Activated CD4-positive, alpha-beta T cell treated with anti-CD3 and anti-CD28 coated beads for 36 hours (primary cell): Measurements from ENCODE around the gene CCDC124. TPM values are rescaled to one million over a fixed set of nuclear protein-coding genes. Genes with fewer than 3 reads are reported as not detected.

ENCODE experiments used
- ATAC-seq: fragments of 200-7000 bp; cut with Tn5 transposase; one replicate; pipeline ENCODE4 v1.10.0; 2021; ENCODE audit warnings: mild to moderate bottlenecking, moderate library complexity
- CTCF ChIA-PET: fragments of 350-600 bp; sonication (Branson Sonifier 250); formaldehyde crosslinking; loops from one replicate; lab custom pipeline; 2021; ENCODE audit warnings: antibody characterized with exemption; lab: Charles Lee
- POLR2A ChIA-PET: fragments of 350-600 bp; sonication (Branson Sonifier 250); formaldehyde crosslinking; loops from one replicate; lab custom pipeline; 2021; ENCODE audit warnings: antibody characterized with exemption, inconsistent platforms; lab: Charles Lee
- DNase-seq: peaks from one replicate; pipeline ENCODE4 v3.0.0-alpha.2; 2020
- H3K27ac Mint-ChIP-seq: one replicate; pipeline ENCODE4 v1.8.0; 2021; ENCODE audit warnings: mixed read lengths
- H3K27me3 Mint-ChIP-seq: one replicate; pipeline ENCODE4 v1.8.0; 2021; ENCODE audit warnings: mixed read lengths
- H3K36me3 Mint-ChIP-seq: one replicate; pipeline ENCODE4 v1.8.0; 2021; ENCODE audit warnings: low read depth, mixed read lengths
- H3K4me1 Mint-ChIP-seq: one replicate; pipeline ENCODE4 v1.8.0; 2021; ENCODE audit warnings: mixed read lengths
- H3K4me3 Mint-ChIP-seq: one replicate; pipeline ENCODE4 v1.8.0; 2021; ENCODE audit warnings: mild to moderate bottlenecking, moderate library complexity, mixed read lengths
- H3K9me3 Mint-ChIP-seq: one replicate; pipeline ENCODE4 v1.8.0; 2021; ENCODE audit warnings: low read depth, mixed read lengths
- intact Hi-C, 2 experiments: fragments of 100-400 bp; cut with DNase I in 1 of 2; cut with micrococcal nuclease in 1 of 2; formaldehyde crosslinking; loops; one replicate each; pipeline versions ENCODE4 v1.14.2 to v1.15.1; 2022 to 2024; cut with DNase I, micrococcal nuclease
- total RNA-seq, 2 experiments: library from RNA; stranded (reverse); gene quantifications; one replicate each; pipeline ENCODE4 v1.2.3, GENCODE V29; 2021

The CCDC124 gene
- total RNA-seq, 2 experiments from 2014 or later, result 99.3 to 131 TPM

DNA sequence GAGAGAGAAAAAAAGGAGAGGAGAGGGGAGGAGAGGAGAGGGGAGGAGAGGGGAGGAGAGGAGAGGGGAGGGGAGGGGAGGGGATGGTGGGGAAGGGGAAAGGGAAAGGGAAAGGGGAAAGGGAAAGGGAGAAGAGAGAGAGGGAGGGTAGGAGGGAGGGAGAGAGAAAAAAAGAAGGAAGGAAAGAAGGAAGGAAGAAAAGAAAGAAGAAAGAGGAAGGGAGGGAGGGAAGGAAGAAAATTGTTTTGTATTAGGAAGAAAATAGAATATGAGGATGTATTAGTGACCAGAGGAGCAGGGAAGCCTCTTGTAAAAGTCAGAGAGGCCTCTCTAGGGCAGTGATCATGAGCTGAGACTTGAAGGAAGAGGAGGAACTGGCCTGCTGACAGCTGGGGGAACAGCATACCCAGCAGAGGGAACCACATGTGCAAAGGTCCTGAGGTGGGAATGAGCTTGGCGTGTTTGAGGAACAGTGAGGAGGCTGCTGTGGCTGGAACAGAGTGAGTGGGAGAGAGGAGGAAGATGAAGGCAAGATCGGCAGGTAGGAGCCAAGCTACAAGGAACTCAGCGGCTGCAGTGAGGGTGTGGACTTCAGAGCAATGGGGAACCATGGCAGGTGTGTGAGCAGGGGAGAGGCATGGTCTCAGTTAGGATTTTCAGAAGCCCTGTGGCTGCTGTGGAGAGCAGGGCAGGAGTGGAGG is 24.5 kb downstream of the CCDC124 start:
- DNase-seq (no peak), ATAC-seq (no peak)
- Mint-ChIP-seq H3K36me3 (no peaks in the 10 kb centered on the region), H3K27ac (no peak overlapping the region), H3K4me1 (peaks cover 5% of the 10 kb centered on the region), H3K4me3 (no peak overlapping the region), H3K27me3 (peaks cover 28% of the 10 kb centered on the region), H3K9me3 (no peaks in the 10 kb centered on the region)
- POLR2A ChIA-PET, result no interaction called here
- intact Hi-C loops, result no loop called here
- CTCF ChIA-PET, result interaction anchor here (0.6 to 3.9 kb wide), 5 partner anchors 12 to 67 kb away, joined by 3 to 10 read pairs (median 3); no protein-coding TSS in a partner anchor

GRCh38 chr19:17957885-17958284 is 25.1 kb downstream of the CCDC124 start:
- ChIA-PET CTCF (interaction anchor here (0.6 to 2.9 kb wide), 4 partner anchors 20 to 330 kb away, joined by 3 to 10 read pairs (median 3); no protein-coding TSS in a partner anchor), POLR2A (interaction anchor here (0.5 kb wide), 1 partner anchor 131 kb away, joined by 3 read pairs; no protein-coding TSS in a partner anchor)
- peaks cover 2% of the 10 kb centered on the region for H3K4me1 Mint-ChIP-seq
- no peaks in the 10 kb centered on the region for H3K9me3 Mint-ChIP-seq
- H3K36me3 Mint-ChIP-seq, result no peaks in the 10 kb centered on the region
- DNase-seq (no peak), ATAC-seq (no peak)
- no peak overlapping the region for H3K27ac Mint-ChIP-seq
- H3K27me3 Mint-ChIP-seq, result peaks cover 24% of the 10 kb centered on the region
- intact Hi-C loops, result no loop called here
- H3K4me3 Mint-ChIP-seq, result no peak overlapping the region

- no peak overlapping the region for H3K4me3 Mint-ChIP-seq
- H3K9me3 Mint-ChIP-seq, result no peaks in the 10 kb centered on the region
- POLR2A ChIA-PET, result no interaction called here
- CTCF ChIA-PET, result interaction anchor here (0.7 to 1.3 kb wide), 3 partner anchors 9 to 341 kb away, joined by 3 to 4 read pairs (median 3); no protein-coding TSS in a partner anchor
- peaks cover 28% of the 10 kb centered on the region for H3K27me3 Mint-ChIP-seq
- H3K4me1 Mint-ChIP-seq, result peaks cover 3% of the 10 kb centered on the region
- intact Hi-C loops, result no loop called here
- DNase-seq (no peak), ATAC-seq (no peak)
- H3K36me3 Mint-ChIP-seq, result no peaks in the 10 kb centered on the region
- H3K27ac Mint-ChIP-seq, result no peak overlapping the region
Observed at GRCh38 chr19:17963936-17964691, 31.3 kb downstream of the CCDC124 start.

GRCh38 chr19:17965370-17966128 is 32.7 kb downstream of the CCDC124 start:
- H3K27me3 Mint-ChIP-seq, result peaks cover 28% of the 10 kb centered on the region
- H3K9me3 Mint-ChIP-seq, result no peaks in the 10 kb centered on the region
- ChIA-PET POLR2A (no interaction called here), CTCF (interaction anchor here (0.6 to 1.3 kb wide), 4 partner anchors 23 to 345 kb away, joined by 3 to 4 read pairs (median 4); no protein-coding TSS in a partner anchor)
- no peak overlapping the region for H3K4me3 Mint-ChIP-seq
- intact Hi-C loops, result no loop called here
- no peak overlapping the region for H3K27ac Mint-ChIP-seq
- H3K4me1 Mint-ChIP-seq, result peaks cover 3% of the 10 kb centered on the region
- ATAC-seq (peak; percentile 42), DNase-seq (no peak)
- no peaks in the 10 kb centered on the region for H3K36me3 Mint-ChIP-seq

GRCh38 chr19:17966129-17966483 is 33.3 kb downstream of the CCDC124 start:
- POLR2A ChIA-PET, result no interaction called here
- H3K27me3 Mint-ChIP-seq, result peaks cover 28% of the 10 kb centered on the region
- no peak for DNase-seq
- CTCF ChIA-PET, result interaction anchor here (0.6 to 1.3 kb wide), 4 partner anchors 23 to 346 kb away, joined by 3 to 4 read pairs (median 4); no protein-coding TSS in a partner anchor
- no peak overlapping the region for H3K27ac Mint-ChIP-seq
- no peak for ATAC-seq
- no peaks in the 10 kb centered on the region for H3K36me3 Mint-ChIP-seq
- no peaks in the 10 kb centered on the region for H3K9me3 Mint-ChIP-seq
- no peak overlapping the region for H3K4me3 Mint-ChIP-seq
- H3K4me1 Mint-ChIP-seq, result peaks cover 3% of the 10 kb centered on the region
- intact Hi-C loops, result no loop called here

DNA sequence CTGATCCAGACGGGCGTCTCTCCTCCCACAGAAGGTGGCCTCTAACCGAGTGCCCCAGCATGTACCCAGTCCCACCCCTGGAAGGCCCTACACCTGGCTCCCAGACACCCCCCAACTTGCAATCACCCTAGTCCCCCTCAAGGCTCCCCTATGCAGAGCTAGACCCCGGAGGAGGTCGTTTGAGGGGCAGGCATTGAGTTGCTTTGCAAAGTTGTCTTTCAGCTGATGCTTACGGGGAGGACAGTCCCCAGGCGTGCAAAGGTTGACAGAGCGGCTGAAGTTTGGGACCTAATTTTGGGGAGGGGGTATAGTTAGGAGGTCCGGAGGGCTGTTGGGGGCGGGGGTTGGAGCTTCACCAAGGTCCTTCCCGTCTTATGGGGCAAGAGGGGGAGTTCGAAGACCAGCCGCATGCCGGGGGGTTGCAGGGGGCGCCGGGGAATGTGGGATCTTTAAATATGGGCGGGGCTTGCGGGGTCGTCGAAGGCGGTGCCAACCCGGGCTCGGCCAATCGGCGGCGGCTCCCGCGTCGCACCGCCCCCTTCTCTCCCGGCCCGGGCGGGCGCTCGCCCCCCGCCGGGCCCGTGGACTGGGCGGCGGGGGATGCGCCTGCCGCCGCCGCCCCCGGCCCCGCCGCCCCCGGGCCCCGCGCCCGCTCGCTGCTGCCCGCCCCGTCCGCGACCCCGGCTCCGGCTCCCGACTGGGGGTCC is 33.9 kb downstream of the CCDC124 start, which contains the start of gene KCNN1:
TSS of gene KCNN1 (plus strand) at position 558 of the 707 bp plus-strand sequence. CDS start 6,782 bp downstream, outside the sequence.
- Mint-ChIP-seq H3K4me3 (no peak within 1 kb of the TSS), H3K9me3 (no peaks in the 10 kb centered on the region), H3K27ac (no peak within 1 kb of the TSS), H3K36me3 (no peaks in the 10 kb centered on the region), H3K4me1 (peaks cover 3% of the 10 kb centered on the region), H3K27me3 (peaks cover 28% of the 10 kb centered on the region)
- CTCF ChIA-PET, result interaction anchor here (1.3 kb wide), 1 partner anchor 29 kb away, joined by 4 read pairs; no protein-coding TSS in a partner anchor
- ATAC-seq (no peak), DNase-seq (no peak)
- intact Hi-C loops, result no loop called here
- POLR2A ChIA-PET, result no interaction called here

GRCh38 chr19:17967257-17968051 is 34.6 kb downstream of the CCDC124 start:
- H3K27ac Mint-ChIP-seq, result no peak overlapping the region
- H3K4me3 Mint-ChIP-seq, result no peak overlapping the region
- no peak for DNase-seq
- ATAC-seq, result no peak
- H3K27me3 Mint-ChIP-seq, result peaks cover 28% of the 10 kb centered on the region
- no peaks in the 10 kb centered on the region for H3K9me3 Mint-ChIP-seq
- CTCF ChIA-PET, result no interaction called here
- H3K36me3 Mint-ChIP-seq, result no peaks in the 10 kb centered on the region
- POLR2A ChIA-PET, result no interaction called here
- H3K4me1 Mint-ChIP-seq, result peaks cover 3% of the 10 kb centered on the region
- intact Hi-C loops, result no loop called here

- DNase-seq (no peak), ATAC-seq (no peak)
- Mint-ChIP-seq H3K36me3 (no peaks in the 10 kb centered on the region), H3K27ac (no peak overlapping the region), H3K27me3 (peaks cover 28% of the 10 kb centered on the region), H3K4me3 (no peak overlapping the region), H3K4me1 (peaks cover 3% of the 10 kb centered on the region), H3K9me3 (no peaks in the 10 kb centered on the region)
- POLR2A ChIA-PET, result no interaction called here
- intact Hi-C loops, result no loop called here
- CTCF ChIA-PET, result interaction anchor here (0.7 kb wide), 1 partner anchor 22 kb away, joined by 3 read pairs; no protein-coding TSS in a partner anchor
Observed at GRCh38 chr19:17968362-17968761, 35.5 kb downstream of the CCDC124 start.

- ATAC-seq (no peak), DNase-seq (no peak)
- Mint-ChIP-seq H3K9me3 (no peaks in the 10 kb centered on the region), H3K36me3 (no peaks in the 10 kb centered on the region), H3K4me1 (peaks cover 3% of the 10 kb centered on the region), H3K27ac (no peak overlapping the region), H3K27me3 (peaks cover 24% of the 10 kb centered on the region), H3K4me3 (no peak overlapping the region)
- ChIA-PET CTCF (no interaction called here), POLR2A (no interaction called here)
- intact Hi-C loops, result no loop called here
Observed at GRCh38 chr19:17969096-17969792, 36.4 kb downstream of the CCDC124 start.

- Mint-ChIP-seq H3K4me1 (peaks cover 3% of the 10 kb centered on the region), H3K9me3 (no peaks in the 10 kb centered on the region), H3K27ac (no peak overlapping the region), H3K4me3 (no peak overlapping the region), H3K36me3 (no peaks in the 10 kb centered on the region), H3K27me3 (peaks cover 4% of the 10 kb centered on the region)
- ATAC-seq (no peak), DNase-seq (no peak)
- CTCF ChIA-PET, result no interaction called here
- intact Hi-C loops, result no loop called here
- POLR2A ChIA-PET, result no interaction called here
Observed at GRCh38 chr19:17972230-17972629, 39.4 kb downstream of the CCDC124 start.
